ENCODE measurements around the gene ICAM5.

ICAM5 gene

GRCh38 chr19:10283301-10284064 lies 6.3 kb upstream of the ICAM5 start:
- TF ChIP-seq CTCF (IDR thresholded peaks at IDR 0.05): no peak
- H3K4me3 ChIP-seq (ENCODE audit: low read depth in 1 of 2, low read length in 1 of 2): no peak overlapping the region
- no peak overlapping the region for H3K27ac ChIP-seq
- H3K36me3 ChIP-seq: peaks cover 63% of the 10 kb centered on the region
- H3K9me3 ChIP-seq: no peaks in the 10 kb centered on the region
- peaks cover 16% of the 10 kb centered on the region for H3K27me3 ChIP-seq
- H3K4me1 ChIP-seq (ENCODE audit: control insufficient read depth in 1 of 2, insufficient read depth in 1 of 2, low read depth in 1 of 2, low read length in 1 of 2): peaks cover 31 to 34% of the 10 kb centered on the region in 2 experiments

GRCh38 chr19:10284065-10284959 lies 5.4 kb upstream of the ICAM5 start:
- Histone ChIP-seq H3K27ac (no peak overlapping the region), H3K27me3 (peaks cover 24% of the 10 kb centered on the region), H3K9me3 (no peaks in the 10 kb centered on the region), H3K4me1 (ENCODE audit: control insufficient read depth in 1 of 2, insufficient read depth in 1 of 2, low read depth in 1 of 2, low read length in 1 of 2) (peaks cover 36 to 42% of the 10 kb centered on the region in 2 experiments), H3K4me3 (ENCODE audit: low read depth in 1 of 2, low read length in 1 of 2) (no peak overlapping the region), H3K36me3 (peaks cover 56% of the 10 kb centered on the region)
- TF ChIP-seq CTCF (IDR thresholded peaks at IDR 0.05): no peak

- Histone ChIP-seq H3K27me3 (peaks cover 30% of the 10 kb centered on the region), H3K4me1 (ENCODE audit: control insufficient read depth in 1 of 2, insufficient read depth in 1 of 2, low read depth in 1 of 2, low read length in 1 of 2) (peaks cover 40 to 43% of the 10 kb centered on the region in 2 experiments), H3K4me3 (ENCODE audit: low read depth in 1 of 2, low read length in 1 of 2) (no peak overlapping the region), H3K27ac (no peak overlapping the region), H3K9me3 (no peaks in the 10 kb centered on the region), H3K36me3 (peaks cover 56% of the 10 kb centered on the region)
- no peak for TF ChIP-seq CTCF (IDR thresholded peaks at IDR 0.05)
Observed at GRCh38 chr19:10284960-10285278, 4.8 kb upstream of the ICAM5 start.

GRCh38 chr19:10285393-10285792 lies 4.4 kb upstream of the ICAM5 start:
- peaks cover 54% of the 10 kb centered on the region for H3K36me3 ChIP-seq
- TF ChIP-seq CTCF (IDR thresholded peaks at IDR 0.05): no peak
- H3K4me3 ChIP-seq (ENCODE audit: low read depth in 1 of 2, low read length in 1 of 2): no peak overlapping the region
- H3K4me1 ChIP-seq (ENCODE audit: control insufficient read depth in 1 of 2, insufficient read depth in 1 of 2, low read depth in 1 of 2, low read length in 1 of 2): peaks cover 43 to 47% of the 10 kb centered on the region in 2 experiments
- peaks cover 35% of the 10 kb centered on the region for H3K27me3 ChIP-seq
- H3K27ac ChIP-seq: peak overlapping the region; percentile 70
- H3K9me3 ChIP-seq: no peaks in the 10 kb centered on the region

- Histone ChIP-seq H3K27me3 (peaks cover 51% of the 10 kb centered on the region), H3K27ac (peak within 1 kb of the TSS; percentile 70), H3K4me3 (ENCODE audit: low read depth in 1 of 2, low read length in 1 of 2) (peak within 1 kb of the TSS; percentile 52 to 64), H3K9me3 (no peaks in the 10 kb centered on the region), H3K36me3 (peaks cover 42% of the 10 kb centered on the region), H3K4me1 (ENCODE audit: control insufficient read depth in 1 of 2, insufficient read depth in 1 of 2, low read depth in 1 of 2, low read length in 1 of 2) (peaks cover 60 to 64% of the 10 kb centered on the region in 2 experiments)
- no peak for TF ChIP-seq CTCF (IDR thresholded peaks at IDR 0.05)
Observed at GRCh38 chr19:10286803-10287737, 2.7 kb upstream of the ICAM5 start, which contains the start of gene ICAM4. TSS of gene ICAM4 (plus strand) at chr19:10286955. CDS start at chr19:10287013, 58 bp downstream.

All from neutrophil (primary cell).